B cell (primary cell): ENCODE results near the gene LACTB. TPM values are rescaled to one million over a fixed set of nuclear protein-coding genes. Genes with fewer than 3 reads are reported as not detected.

Source experiments
- ATAC-seq: fragments of 200-7000 bp; cut with Tn5 transposase; one replicate; pipeline ENCODE4 v1.10.0; 2021; ENCODE audit warnings: low read depth, mild to moderate bottlenecking, moderate number of reproducible peaks, moderate library complexity
- CTCF ChIA-PET: fragments of 350-600 bp; sonication (Branson Sonifier 250); formaldehyde crosslinking; loops from one replicate; lab custom pipeline; 2021; ENCODE audit warnings: antibody characterized with exemption, inconsistent platforms; lab: Charles Lee
- POLR2A ChIA-PET: fragments of 350-600 bp; sonication (Branson Sonifier 250); formaldehyde crosslinking; loops from one replicate; lab custom pipeline; 2021; ENCODE audit warnings: antibody characterized with exemption; lab: Charles Lee
- DNase-seq: peaks from one replicate; pipeline ENCODE4 v3.0.0; 2013
- H2AFZ ChIP-seq: 2 replicates; pipeline ENCODE4 v1.6.1; 2012; ENCODE audit warnings: mild to moderate bottlenecking, low read depth, low read length; ENCODE audit not compliant: insufficient read depth, poor library complexity, severe bottlenecking
- H3K27ac ChIP-seq, 2 donors: 1 replicate in 1 of 2; 2 replicates in 1 of 2; pipeline ENCODE4 v1.5.1; 2012 to 2013; ENCODE audit warnings: low read length in 2 of 2, mild to moderate bottlenecking in 2 of 2, moderate library complexity in 1 of 2
- H3K27me3 ChIP-seq, 4 experiments: fragments of 200-600 bp in 1 of 4; sonication (generic) in 1 of 4; replicated peaks in 1 of 4; 1 replicate in 2 of 4; 2 replicates in 2 of 4; pipeline versions ENCODE4 v1.6.1 to v1.7.0; 2013 to 2016; ENCODE audit warnings: low read length in 3 of 4, mild to moderate bottlenecking in 2 of 4, mixed read lengths in 1 of 4, moderate library complexity in 1 of 4; ENCODE audit not compliant: insufficient read depth in 4 of 4, control insufficient read depth in 3 of 4; ENCODE audit errors: control extremely low read depth in 1 of 4
- H3K36me3 ChIP-seq, 2 experiments: replicated peaks in 1 of 2; 1 replicate in 1 of 2; 2 replicates in 1 of 2; pipeline versions ENCODE4 v1.6.1 to v1.7.1; 2013; ENCODE audit warnings: low read length in 1 of 2; ENCODE audit not compliant: insufficient read depth in 2 of 2, control insufficient read depth in 1 of 2; ENCODE audit errors: control extremely low read depth in 1 of 2, extremely low read depth in 1 of 2
- H3K4me1 ChIP-seq, 2 donors: fragments of 200-600 bp in 1 of 2; sonication (generic) in 1 of 2; 1 replicate in 1 of 2; 2 replicates in 1 of 2; pipeline versions ENCODE4 v1.5.1 to v1.6.1; 2013 to 2017; ENCODE audit warnings: low read length in 2 of 2; ENCODE audit not compliant: control insufficient read depth in 2 of 2, insufficient read depth in 2 of 2
- H3K4me2 ChIP-seq: replicated peaks from 2 replicates; pipeline ENCODE3; 2012; ENCODE audit warnings: mild to moderate bottlenecking, low read depth, low read length; ENCODE audit not compliant: poor library complexity, severe bottlenecking
- H3K4me3 ChIP-seq, 5 experiments: fragments of 200-600 bp in 1 of 5; sonication (generic) in 1 of 5; 1 replicate in 3 of 5; 2 replicates in 2 of 5; pipeline versions ENCODE4 v1.5.1 to v1.7.0; 2011 to 2016; ENCODE audit warnings: low read length in 4 of 5, mild to moderate bottlenecking in 4 of 5, low read depth in 2 of 5, control low read depth in 1 of 5, moderate library complexity in 1 of 5; ENCODE audit not compliant: insufficient read depth in 1 of 5; ENCODE audit errors: control extremely low read depth in 1 of 5, extremely low read depth in 1 of 5
- H3K79me2 ChIP-seq: fragments of 200-600 bp; sonication (generic); one replicate; pipeline ENCODE4 v1.6.0; 2016; ENCODE audit warnings: low read length; ENCODE audit not compliant: control insufficient read depth, insufficient read depth
- H3K9ac ChIP-seq: fragments of 200-600 bp; sonication (generic); 2 replicates; pipeline ENCODE4 v1.6.1; 2017; ENCODE audit warnings: mild to moderate bottlenecking, low read length, moderate library complexity
- H3K9me3 ChIP-seq, 3 donors: one replicate each; pipeline versions ENCODE4 v1.6.1 to v1.7.1; 2013; ENCODE audit warnings: low read length in 2 of 3; ENCODE audit not compliant: control insufficient read depth in 2 of 3, insufficient read depth in 1 of 3; ENCODE audit errors: control extremely low read depth in 1 of 3
- H4K20me1 ChIP-seq: 2 replicates; pipeline ENCODE4 v1.6.0; 2012; ENCODE audit warnings: mild to moderate bottlenecking, low read length; ENCODE audit not compliant: insufficient read depth, control insufficient read depth, poor library complexity, severe bottlenecking
- H3K27ac Mint-ChIP-seq: one replicate; pipeline ENCODE4 v1.8.0; 2021; ENCODE audit warnings: mixed read lengths
- H3K27me3 Mint-ChIP-seq: one replicate; pipeline ENCODE4 v1.8.0; 2021; ENCODE audit warnings: mixed read lengths
- H3K4me1 Mint-ChIP-seq: one replicate; pipeline ENCODE4 v1.8.0; 2021; ENCODE audit warnings: mixed read lengths
- H3K4me3 Mint-ChIP-seq: one replicate; pipeline ENCODE4 v1.8.0; 2021; ENCODE audit warnings: mixed read lengths
- H3K9me3 Mint-ChIP-seq: one replicate; pipeline ENCODE4 v1.8.0; 2022; ENCODE audit warnings: mixed read lengths; ENCODE audit not compliant: insufficient read depth
- CTCF ChIP-seq: fragments of 200-600 bp; IDR thresholded peaks from one replicate; pipeline ENCODE4 v1.8.0; 2022; ENCODE audit warnings: antibody characterized with exemption, mild to moderate bottlenecking
- EZH2 ChIP-seq: IDR thresholded peaks from 2 replicates; pipeline ENCODE4 v1.6.1; 2012; ENCODE audit warnings: borderline replicate concordance, low read depth, mild to moderate bottlenecking, moderate library complexity, low read length; ENCODE audit not compliant: insufficient read depth, poor library complexity, severe bottlenecking
- WGBS: methylation state at CpG from one replicate; pipeline ENCODE4 v1.1.5; 2013; ENCODE audit warnings: missing lambda C conversion rate; ENCODE audit not compliant: insufficient coverage; 5-methylcytosine and 5-hydroxymethylcytosine counted together
- intact Hi-C: fragments of 100-400 bp; cut with micrococcal nuclease; formaldehyde crosslinking; loops from one replicate; pipeline ENCODE4 v1.10.0; 2022
- polyA plus RNA-seq: library from polyadenylated mRNA; depleted of rRNA; stranded (reverse); fragments of >200 nt; gene quantifications from 2 replicates; pipeline ENCODE4 v1.2.3, GENCODE V29; 2012
- total RNA-seq, 2 donors: library from RNA; stranded (reverse); fragments of 120-200 nt in 1 of 2; gene quantifications; 1 replicate in 1 of 2; 2 replicates in 1 of 2; pipeline versions ENCODE4 v1.2.3 to v1.2.4, GENCODE V29; 2013 to 2022

The LACTB gene
- total and polyA plus RNA-seq, 2 donors (not counting 1 experiment from before 2014, with no cell fraction given), result 5.0 to 20.0 TPM

DNA sequence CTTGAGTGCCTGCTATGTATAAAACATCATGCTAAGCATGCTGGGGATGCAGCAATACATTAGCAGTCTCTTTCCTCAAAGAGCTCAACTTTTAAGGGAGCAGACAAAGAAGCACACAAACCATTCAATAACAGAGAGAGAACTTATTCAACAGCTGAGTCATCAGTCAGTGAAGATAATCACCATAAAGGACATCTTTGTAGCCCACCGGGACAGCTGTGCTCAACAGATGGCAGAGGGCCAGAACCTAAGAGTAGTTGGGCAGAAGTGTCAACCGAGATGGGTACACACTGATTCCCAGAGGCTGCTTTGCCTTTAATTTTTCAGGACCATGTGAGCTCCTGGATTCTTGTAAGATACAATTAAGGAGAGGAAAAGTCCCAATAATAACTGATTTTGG lies 63.5 kb downstream of the LACTB start:
- TF ChIP-seq EZH2 (no peak), CTCF (no peak)
- WGBS, result 79% methylated on average over 2 of the region's 2 CpGs
- Histone ChIP-seq H3K4me3 (no peak overlapping the region), H3K4me1 (peaks cover 6% of the 10 kb centered on the region in 2 donors), H3K36me3 (no peaks in the 10 kb centered on the region), H3K27me3 (no peaks in the 10 kb centered on the region), H3K27ac (no peak overlapping the region), H3K79me2 (peaks cover 16% of the 10 kb centered on the region), H2AFZ (no peak overlapping the region), H3K9me3 (no peaks in the 10 kb centered on the region), H3K4me2 (no peak overlapping the region), H3K9ac (no peak overlapping the region), H4K20me1 (no peaks in the 10 kb centered on the region)
- no peak for ATAC-seq
- H3K27me3 Mint-ChIP-seq, result no peaks in the 10 kb centered on the region
- peaks cover 17% of the 10 kb centered on the region for H3K4me1 Mint-ChIP-seq
- no peak overlapping the region for H3K27ac Mint-ChIP-seq
- no peak overlapping the region for H3K4me3 Mint-ChIP-seq
- DNase-seq, result no peak
- ChIA-PET POLR2A (no interaction called here), CTCF (interaction anchor here (0.7 to 1.1 kb wide), 2 partner anchors 13 to 19 kb away, joined by 3 read pairs; no protein-coding TSS in a partner anchor)
- intact Hi-C loops, result no loop called here
- H3K9me3 Mint-ChIP-seq, result no peaks in the 10 kb centered on the region

GRCh38 chr15:63186065-63186464 lies 64.4 kb downstream of the LACTB start:
- Histone ChIP-seq H4K20me1 (no peaks in the 10 kb centered on the region), H3K79me2 (peaks cover 24% of the 10 kb centered on the region), H3K9me3 (no peaks in the 10 kb centered on the region), H3K4me3 (no peak overlapping the region), H3K27me3 (no peaks in the 10 kb centered on the region), H3K9ac (no peak overlapping the region), H2AFZ (no peak overlapping the region), H3K27ac (no peak overlapping the region), H3K36me3 (no peaks in the 10 kb centered on the region), H3K4me1 (peaks cover 11 to 13% of the 10 kb centered on the region in 2 donors), H3K4me2 (no peak overlapping the region)
- no peaks in the 10 kb centered on the region for H3K9me3 Mint-ChIP-seq
- DNase-seq (no peak), ATAC-seq (no peak)
- intact Hi-C loops, result no loop called here
- no peaks in the 10 kb centered on the region for H3K27me3 Mint-ChIP-seq
- CTCF ChIA-PET, result no interaction called here
- POLR2A ChIA-PET, result no interaction called here
- H3K27ac Mint-ChIP-seq, result no peak overlapping the region
- peaks cover 24% of the 10 kb centered on the region for H3K4me1 Mint-ChIP-seq
- WGBS, result 83% methylated on average over 2 of the region's 2 CpGs
- H3K4me3 Mint-ChIP-seq, result no peak overlapping the region
- TF ChIP-seq CTCF (no peak), EZH2 (no peak)
